Ishikawa (cell line): ENCODE results near the gene GAREM1.
A peak's percentile ranks its signal among the peaks of the same experiment; 100 is the strongest.

Experiments used
- CEBPB ChIP-seq: IDR thresholded peaks from 2 replicates; pipeline ENCODE4 v1.6.1; 2012
- CREB1 ChIP-seq: IDR thresholded peaks from 2 replicates; pipeline ENCODE4 v1.6.1; 2012; ENCODE audit warnings: low read depth
- EGR1 ChIP-seq: IDR thresholded peaks from 2 replicates; pipeline ENCODE4 v1.6.1; 2012
- EP300 ChIP-seq: IDR thresholded peaks from 2 replicates; pipeline ENCODE4 v1.6.1; 2012; ENCODE audit warnings: borderline replicate concordance
- FOXM1 ChIP-seq: IDR thresholded peaks from 2 replicates; pipeline ENCODE4 v1.6.1; 2012; ENCODE audit warnings: low read depth, borderline replicate concordance
- MAX ChIP-seq: IDR thresholded peaks from 2 replicates; pipeline ENCODE4 v1.6.1; 2012
- NFIC ChIP-seq: IDR thresholded peaks from 2 replicates; pipeline ENCODE4 v1.6.1; 2012
- RAD21 ChIP-seq: IDR thresholded peaks from 2 replicates; pipeline ENCODE4 v1.6.1; 2012; ENCODE audit warnings: low read depth
- REST ChIP-seq: IDR thresholded peaks from 2 replicates; pipeline ENCODE4 v1.6.1; 2012; ENCODE audit warnings: low read depth, mild to moderate bottlenecking
- TAF1 ChIP-seq: IDR thresholded peaks from 2 replicates; pipeline ENCODE4 v1.6.1; 2012; ENCODE audit warnings: low read depth, mild to moderate bottlenecking
- TCF12 ChIP-seq: IDR thresholded peaks from 2 replicates; pipeline ENCODE4 v1.6.1; 2012; ENCODE audit warnings: low read depth
- TEAD4 ChIP-seq: IDR thresholded peaks from 2 replicates; pipeline ENCODE4 v1.6.1; 2012
- USF1 ChIP-seq: IDR thresholded peaks from 2 replicates; pipeline ENCODE4 v1.6.1; 2012
- YY1 ChIP-seq: IDR thresholded peaks from 2 replicates; pipeline ENCODE4 v1.6.1; 2012; ENCODE audit warnings: low read depth
- ZBTB7A ChIP-seq: IDR thresholded peaks from 2 replicates; pipeline ENCODE4 v1.6.1; 2012; ENCODE audit warnings: low read depth

The GAREM1 gene

GRCh38 chr18:32249147-32249929 is 221.3 kb downstream of the GAREM1 start:
- TF ChIP-seq TEAD4 = no peak
- no peak for TF ChIP-seq CREB1
- no peak for TF ChIP-seq FOXM1
- no peak for TF ChIP-seq EP300
- TF ChIP-seq RAD21 = no peak
- TF ChIP-seq NFIC = no peak
- TF ChIP-seq YY1 = no peak
- TF ChIP-seq TAF1 = no peak
- TF ChIP-seq REST = no peak
- TF ChIP-seq ZBTB7A = no peak
- no peak for TF ChIP-seq MAX
- no peak for TF ChIP-seq CEBPB
- no peak for TF ChIP-seq EGR1
- TF ChIP-seq TCF12 = no peak
- TF ChIP-seq USF1 = no peak

- TF ChIP-seq EP300 (no peak), FOXM1 (no peak), RAD21 (no peak), MAX (no peak), TAF1 (no peak), EGR1 (no peak), TCF12 (no peak), ZBTB7A (no peak), TEAD4 (no peak), YY1 (no peak), CEBPB (no peak), NFIC (no peak), REST (no peak), USF1 (no peak), CREB1 (no peak)
These were observed 225.8 kb downstream of the GAREM1 start for GRCh38 chr18:32244881-32245280.

- peak; percentile 16; the same call in 1 of the 2 replicates for TF ChIP-seq NFIC
- TF ChIP-seq MAX = no peak
- TF ChIP-seq TEAD4 = peak; percentile 72
- TF ChIP-seq FOXM1 = no peak
These were observed 227.3 kb downstream of the GAREM1 start for GRCh38 chr18:32243358-32243757.

- no peak for TF ChIP-seq NFIC
- TF ChIP-seq ZBTB7A = no peak
- TF ChIP-seq TCF12 = no peak
- TF ChIP-seq EP300 = no peak
- no peak for TF ChIP-seq REST
- no peak for TF ChIP-seq TEAD4
- TF ChIP-seq TAF1 = no peak
- TF ChIP-seq MAX = no peak
- no peak for TF ChIP-seq EGR1
- TF ChIP-seq CREB1 = no peak
- no peak for TF ChIP-seq FOXM1
- no peak for TF ChIP-seq USF1
- no peak for TF ChIP-seq RAD21
- TF ChIP-seq CEBPB = no peak
- TF ChIP-seq YY1 = no peak
These were observed 228.3 kb downstream of the GAREM1 start for GRCh38 chr18:32242395-32242794.
